Measurements from ENCODE around the gene ENTPD8. TPM values are rescaled to one million over a fixed set of nuclear protein-coding genes. Genes with fewer than 3 reads are reported as not detected.
"Not testable (repeated sequence)": the region's sequence is repeated elsewhere in the genome, so short reads cannot be mapped to it uniquely, and the experiment has no call there.

The ENTPD8 gene
- total RNA-seq, 3 donors from 2014 or later: 2.0 to 3.2 TPM; not detected in 1

- intact Hi-C loops (cut with DNase I; ENCODE audit: low total_unique reads): no loop called here
- H3K4me1 ChIP-seq: no peaks in the 10 kb centered on the region
- TF ChIP-seq POLR2A (IDR thresholded peaks at IDR 0.05) (no peak), POLR2AphosphoS5 (IDR thresholded peaks at IDR 0.05) (no peak), CTCF (IDR thresholded peaks at IDR 0.05) (no peak)
- no peaks in the 10 kb centered on the region for H3K9me3 ChIP-seq
- H3K4me3 ChIP-seq: no peak overlapping the region
- H3K27ac ChIP-seq: peak overlapping the region in 1 of 2 donors; percentile 63
- H3K27me3 ChIP-seq: no peaks in the 10 kb centered on the region
- no peaks in the 10 kb centered on the region for H3K36me3 ChIP-seq
- DNase-seq (ENCODE audit: low spot score in 2 of 2): no peak
Measured at GRCh38 chr9:137387114-137387890, 53.9 kb downstream of the ENTPD8 start.

GRCh38 chr9:137386507-137387113 is 54.5 kb downstream of the ENTPD8 start:
- DNase-seq (ENCODE audit: low spot score in 2 of 2); intact Hi-C loops (cut with DNase I; ENCODE audit: low total_unique reads); H3K27ac ChIP-seq; H3K9me3 ChIP-seq; H3K27me3 ChIP-seq; H3K4me3 ChIP-seq; H3K36me3 ChIP-seq; H3K4me1 ChIP-seq: not testable (repeated sequence)

GRCh38 chr9:137385061-137385655 is 56.0 kb downstream of the ENTPD8 start:
- intact Hi-C loops (cut with DNase I; ENCODE audit: low total_unique reads): no loop called here
- Histone ChIP-seq H3K36me3 (no peaks in the 10 kb centered on the region), H3K9me3 (no peaks in the 10 kb centered on the region), H3K4me3 (no peak overlapping the region), H3K4me1 (no peaks in the 10 kb centered on the region), H3K27ac (no peak overlapping the region), H3K27me3 (no peaks in the 10 kb centered on the region)
- DNase-seq (ENCODE audit: low spot score in 2 of 2): no peak
- TF ChIP-seq CTCF (IDR thresholded peaks at IDR 0.05) (no peak), POLR2A (IDR thresholded peaks at IDR 0.05) (no peak), POLR2AphosphoS5 (IDR thresholded peaks at IDR 0.05) (no peak)

Other genes starting within 250 kb of the ENTPD8 start
- 1 to 10 TPM; 4.0 to 9.2 (median 8.5) TPM for gene TPRN, start 240.6 kb downstream of the ENTPD8 start, total RNA-seq
- gene TMEM203, start 235.7 kb downstream of the ENTPD8 start, total RNA-seq: 10 to 100 TPM; 26.5 to 36.6 (median 26.6) TPM
- gene NDOR1, start 235.7 kb downstream of the ENTPD8 start, total RNA-seq: 1 to 10 TPM; 4.6 to 9.5 (median 7.2) TPM
- gene RNF208, start 219.1 kb downstream of the ENTPD8 start, total RNA-seq: 1 to 10 TPM; 1.5 to 2.9 (median 1.8) TPM
- under 1 TPM; 0.29 to 0.66 (median 0.32) TPM for gene CYSRT1, start 216.2 kb downstream of the ENTPD8 start, total RNA-seq
- gene RNF224, start 213.9 kb downstream of the ENTPD8 start, total RNA-seq: under 1 TPM in 1 of 3 donors, not detected in 2; 0.29 TPM
- not detected for gene SLC34A3, start 210.5 kb downstream of the ENTPD8 start, total RNA-seq
- 100 to 1,000 TPM; 112 to 188 (median 183) TPM for gene TUBB4B, start 200.1 kb downstream of the ENTPD8 start, total RNA-seq
- not detected for gene STPG3, start 190.1 kb downstream of the ENTPD8 start, total RNA-seq
- 10 to 100 TPM; 32.6 to 39.2 (median 38.7) TPM for gene NELFB, start 186.0 kb downstream of the ENTPD8 start, total RNA-seq
- gene TOR4A, start 163.6 kb downstream of the ENTPD8 start, total RNA-seq: 1 to 10 TPM; 2.9 to 5.4 (median 3.7) TPM
- 1 to 10 TPM; 2.1 to 6.9 (median 3.5) TPM for gene NRARP, start 139.1 kb downstream of the ENTPD8 start, total RNA-seq
- 10 to 100 TPM in 2 of 3 donors, 1 to 10 TPM in 1; 7.7 to 28.7 (median 20.6) TPM for gene EXD3, start 18.2 kb downstream of the ENTPD8 start, total RNA-seq
- 10 to 100 TPM in 1 of 3 donors, 1 to 10 TPM in 2; 2.9 to 13.8 (median 4.6) TPM for gene NOXA1, start 18.0 kb downstream of the ENTPD8 start, total RNA-seq
- 10 to 100 TPM; 30.9 to 38.4 (median 37.4) TPM for gene NSMF, start 18.0 kb upstream of the ENTPD8 start, total RNA-seq
- 10 to 100 TPM; 17.3 to 18.7 (median 17.7) TPM for gene PNPLA7, start 109.0 kb upstream of the ENTPD8 start, total RNA-seq
- gene MRPL41, start 110.5 kb upstream of the ENTPD8 start, total RNA-seq: 10 to 100 TPM; 45.4 to 71.8 (median 65.4) TPM
- 10 to 100 TPM; 23.4 to 47.5 (median 45.1) TPM for gene DPH7, start 137.6 kb upstream of the ENTPD8 start, total RNA-seq
- 10 to 100 TPM in 2 of 3 donors, 1 to 10 TPM in 1; 9.4 to 17.7 (median 16.5) TPM for gene ZMYND19, start 149.2 kb upstream of the ENTPD8 start, total RNA-seq
- 100 to 1,000 TPM in 1 of 3 donors, 10 to 100 TPM in 2; 23.8 to 122 (median 57.0) TPM for gene ARRDC1, start 164.3 kb upstream of the ENTPD8 start, total RNA-seq
- 100 to 1,000 TPM in 1 of 3 donors, 10 to 100 TPM in 2; 63.7 to 113 (median 91.2) TPM for gene EHMT1, start 177.6 kb upstream of the ENTPD8 start, total RNA-seq

Measured in breast epithelium (tissue), 4 donors.